ENCODE data around the gene CFTR.

DNA sequence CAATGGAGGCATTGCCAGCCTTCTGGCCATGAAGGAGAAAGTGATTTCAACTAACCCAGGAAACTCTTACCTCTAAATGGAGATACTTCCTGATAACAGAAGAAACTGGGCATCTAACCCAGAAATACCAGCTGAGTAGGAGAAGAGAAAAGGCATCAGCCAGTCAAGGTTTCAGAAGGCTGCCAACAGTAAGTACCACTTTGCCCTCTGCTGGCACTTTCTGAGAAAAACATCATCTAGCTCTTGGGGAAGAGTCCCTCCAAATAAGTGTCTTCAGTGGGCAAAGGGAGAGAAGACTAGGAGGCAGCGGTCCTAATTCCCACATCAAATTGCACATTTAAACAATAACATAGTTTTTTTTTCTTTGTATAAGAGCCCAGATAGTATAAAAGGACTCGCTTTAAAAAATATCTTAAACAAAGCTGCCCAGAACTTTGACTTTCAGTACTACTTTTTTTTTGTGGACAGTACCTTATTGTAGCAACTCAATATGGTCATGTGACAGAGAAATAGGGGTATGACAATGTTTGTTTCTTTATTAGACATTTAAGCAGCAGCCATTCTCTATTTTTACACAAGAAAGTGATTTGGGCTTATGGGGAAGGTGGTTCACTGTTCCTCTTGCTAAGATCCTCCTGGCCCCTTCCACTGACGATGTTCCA lies 236.1 kb downstream of the CFTR start:
- TF ChIP-seq, protein P1, sequence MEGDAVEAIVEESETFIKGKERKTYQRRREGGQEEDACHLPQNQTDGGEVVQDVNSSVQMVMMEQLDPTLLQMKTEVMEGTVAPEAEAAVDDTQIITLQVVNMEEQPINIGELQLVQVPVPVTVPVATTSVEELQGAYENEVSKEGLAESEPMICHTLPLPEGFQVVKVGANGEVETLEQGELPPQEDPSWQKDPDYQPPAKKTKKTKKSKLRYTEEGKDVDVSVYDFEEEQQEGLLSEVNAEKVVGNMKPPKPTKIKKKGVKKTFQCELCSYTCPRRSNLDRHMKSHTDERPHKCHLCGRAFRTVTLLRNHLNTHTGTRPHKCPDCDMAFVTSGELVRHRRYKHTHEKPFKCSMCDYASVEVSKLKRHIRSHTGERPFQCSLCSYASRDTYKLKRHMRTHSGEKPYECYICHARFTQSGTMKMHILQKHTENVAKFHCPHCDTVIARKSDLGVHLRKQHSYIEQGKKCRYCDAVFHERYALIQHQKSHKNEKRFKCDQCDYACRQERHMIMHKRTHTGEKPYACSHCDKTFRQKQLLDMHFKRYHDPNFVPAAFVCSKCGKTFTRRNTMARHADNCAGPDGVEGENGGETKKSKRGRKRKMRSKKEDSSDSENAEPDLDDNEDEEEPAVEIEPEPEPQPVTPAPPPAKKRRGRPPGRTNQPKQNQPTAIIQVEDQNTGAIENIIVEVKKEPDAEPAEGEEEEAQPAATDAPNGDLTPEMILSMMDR (IDR thresholded peaks at IDR 0.05) = peak in 4 of 6 experiments; percentile 14 to 49 (median 40)
- no peak for TF ChIP-seq POLR2A (IDR thresholded peaks at IDR 0.05)

Data from thyroid gland (tissue), 4 donors.